ENCODE results near the gene AKT1.

DNA sequence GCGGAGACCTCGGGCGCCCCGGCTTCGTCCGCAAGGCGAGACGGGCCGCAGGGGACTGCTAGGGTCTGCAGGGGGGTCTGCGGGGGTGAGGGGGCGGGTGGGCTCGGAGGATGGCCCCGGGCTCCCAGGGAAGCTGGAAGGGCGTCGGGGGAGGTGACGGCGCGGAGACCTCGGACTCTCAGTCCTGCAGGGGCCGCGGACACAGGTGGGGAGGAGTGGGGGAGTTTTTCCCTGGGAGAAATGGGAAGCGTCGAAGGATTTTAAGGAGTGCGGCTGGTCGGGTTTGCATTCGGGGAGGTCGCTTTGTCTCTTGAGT lies 31.3 kb upstream of the AKT1 start:
- TF ChIP-seq CBX8 (IDR thresholded peaks at IDR 0.05), result no peak
- no peak for TF ChIP-seq CHD2 (IDR thresholded peaks at IDR 0.05; ENCODE audit: low read length, partially characterized antibody)
- TF ChIP-seq RARB (CRISPR knock-in tag; IDR thresholded peaks at IDR 0.05), result no peak
- TF ChIP-seq RAD21 (conservative IDR thresholded peaks at IDR 0.05 in 1 of 2, IDR thresholded peaks at IDR 0.05 in 1 of 2), result no peak
- no peak for TF ChIP-seq CBX2 (IDR thresholded peaks at IDR 0.05; ENCODE audit: borderline replicate concordance, low read depth)
- TF ChIP-seq NFE2L2 (conservative IDR thresholded peaks at IDR 0.05; ENCODE audit: low read length), result no peak
- no peak for TF ChIP-seq KDM1A (IDR thresholded peaks at IDR 0.05; ENCODE audit: low read depth)
- TF ChIP-seq, protein P1, sequence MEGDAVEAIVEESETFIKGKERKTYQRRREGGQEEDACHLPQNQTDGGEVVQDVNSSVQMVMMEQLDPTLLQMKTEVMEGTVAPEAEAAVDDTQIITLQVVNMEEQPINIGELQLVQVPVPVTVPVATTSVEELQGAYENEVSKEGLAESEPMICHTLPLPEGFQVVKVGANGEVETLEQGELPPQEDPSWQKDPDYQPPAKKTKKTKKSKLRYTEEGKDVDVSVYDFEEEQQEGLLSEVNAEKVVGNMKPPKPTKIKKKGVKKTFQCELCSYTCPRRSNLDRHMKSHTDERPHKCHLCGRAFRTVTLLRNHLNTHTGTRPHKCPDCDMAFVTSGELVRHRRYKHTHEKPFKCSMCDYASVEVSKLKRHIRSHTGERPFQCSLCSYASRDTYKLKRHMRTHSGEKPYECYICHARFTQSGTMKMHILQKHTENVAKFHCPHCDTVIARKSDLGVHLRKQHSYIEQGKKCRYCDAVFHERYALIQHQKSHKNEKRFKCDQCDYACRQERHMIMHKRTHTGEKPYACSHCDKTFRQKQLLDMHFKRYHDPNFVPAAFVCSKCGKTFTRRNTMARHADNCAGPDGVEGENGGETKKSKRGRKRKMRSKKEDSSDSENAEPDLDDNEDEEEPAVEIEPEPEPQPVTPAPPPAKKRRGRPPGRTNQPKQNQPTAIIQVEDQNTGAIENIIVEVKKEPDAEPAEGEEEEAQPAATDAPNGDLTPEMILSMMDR (IDR thresholded peaks at IDR 0.05), result no peak
- TF ChIP-seq POLR2A (IDR thresholded peaks at IDR 0.05; ENCODE audit: low read length), result no peak
- TF ChIP-seq, protein P2, sequence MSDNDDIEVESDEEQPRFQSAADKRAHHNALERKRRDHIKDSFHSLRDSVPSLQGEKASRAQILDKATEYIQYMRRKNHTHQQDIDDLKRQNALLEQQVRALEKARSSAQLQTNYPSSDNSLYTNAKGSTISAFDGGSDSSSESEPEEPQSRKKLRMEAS (IDR thresholded peaks at IDR 0.05), result no peak; the same call in 1 of the 2 replicates
- no peak for TF ChIP-seq POLR2AphosphoS2 (conservative IDR thresholded peaks at IDR 0.05; ENCODE audit: low read length)
- TF ChIP-seq EP300 (IDR thresholded peaks at IDR 0.05), result no peak
- no peak for TF ChIP-seq BCL3 (IDR thresholded peaks at IDR 0.05)
